ENCODE measurements around the gene OCA2. TPM values are rescaled to one million over a fixed set of nuclear protein-coding genes. Genes with fewer than 3 reads are reported as not detected.

The OCA2 gene
- total and polyA plus RNA-seq, 2 donors from 2014 or later, result 0.45 to 2.5 TPM

DNA sequence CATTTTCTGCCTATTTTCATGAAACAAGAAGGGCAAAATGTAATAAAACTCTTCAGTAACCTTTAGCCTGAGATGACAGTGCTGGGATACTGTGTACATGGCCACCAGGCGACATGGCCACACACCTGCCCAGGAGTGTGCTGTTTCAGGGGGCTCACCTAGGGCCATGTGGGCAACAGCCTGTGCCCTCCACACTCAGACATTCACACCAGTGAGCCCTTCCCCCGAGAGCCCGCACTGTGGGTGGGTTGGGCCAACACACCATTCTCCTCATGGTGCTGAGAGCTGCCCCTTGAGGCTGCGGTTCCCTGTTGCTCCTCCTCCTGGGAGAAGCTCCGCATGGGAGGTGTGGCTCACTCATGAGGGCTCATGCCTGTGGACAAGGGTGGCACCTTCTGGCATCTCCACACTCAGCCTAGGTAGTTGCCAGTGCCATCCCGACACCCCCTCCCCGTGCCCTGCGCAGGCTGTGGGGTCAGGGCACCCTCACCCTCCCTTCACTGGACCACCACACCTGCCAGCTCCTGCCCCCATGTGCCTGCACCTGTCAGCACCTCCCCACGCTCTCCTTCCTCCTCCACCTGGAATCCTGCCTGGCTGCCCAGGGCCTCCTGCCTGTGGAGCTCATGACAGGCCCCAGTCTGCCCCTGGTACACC is 19.7 kb downstream of the OCA2 start:
- DNase-seq, result peak in 1 of 5 donors; percentile 56
- intact Hi-C loops (cut with DNase I), result no loop called here
- Histone ChIP-seq H3K27me3 (ENCODE audit: control insufficient read depth, insufficient read depth, low read length) (no peaks in the 10 kb centered on the region), H3K9ac (ENCODE audit: low read length in 3 of 3) (no peak overlapping the region), H3K36me3 (ENCODE audit: control insufficient read depth in 2 of 3, insufficient read depth in 3 of 3, low read length in 3 of 3) (no peaks in the 10 kb centered on the region), H3K27ac (ENCODE audit: low read depth in 2 of 2, low read length in 2 of 2) (no peak overlapping the region), H3K4me3 (ENCODE audit: low read length in 3 of 3) (no peak overlapping the region), H3K4me1 (ENCODE audit: control insufficient read depth in 2 of 3, insufficient read depth in 2 of 3, low read depth in 1 of 3, low read length in 3 of 3) (peaks cover 0 to 5% (median 0%) of the 10 kb centered on the region in 3 donors), H3K9me3 (ENCODE audit: control insufficient read depth in 2 of 3, insufficient read depth in 1 of 3, low read length in 3 of 3) (peaks cover 0 to 2% (median 0%) of the 10 kb centered on the region in 3 donors)
- FAIRE-seq, result no peak
- TF ChIP-seq, protein P1, sequence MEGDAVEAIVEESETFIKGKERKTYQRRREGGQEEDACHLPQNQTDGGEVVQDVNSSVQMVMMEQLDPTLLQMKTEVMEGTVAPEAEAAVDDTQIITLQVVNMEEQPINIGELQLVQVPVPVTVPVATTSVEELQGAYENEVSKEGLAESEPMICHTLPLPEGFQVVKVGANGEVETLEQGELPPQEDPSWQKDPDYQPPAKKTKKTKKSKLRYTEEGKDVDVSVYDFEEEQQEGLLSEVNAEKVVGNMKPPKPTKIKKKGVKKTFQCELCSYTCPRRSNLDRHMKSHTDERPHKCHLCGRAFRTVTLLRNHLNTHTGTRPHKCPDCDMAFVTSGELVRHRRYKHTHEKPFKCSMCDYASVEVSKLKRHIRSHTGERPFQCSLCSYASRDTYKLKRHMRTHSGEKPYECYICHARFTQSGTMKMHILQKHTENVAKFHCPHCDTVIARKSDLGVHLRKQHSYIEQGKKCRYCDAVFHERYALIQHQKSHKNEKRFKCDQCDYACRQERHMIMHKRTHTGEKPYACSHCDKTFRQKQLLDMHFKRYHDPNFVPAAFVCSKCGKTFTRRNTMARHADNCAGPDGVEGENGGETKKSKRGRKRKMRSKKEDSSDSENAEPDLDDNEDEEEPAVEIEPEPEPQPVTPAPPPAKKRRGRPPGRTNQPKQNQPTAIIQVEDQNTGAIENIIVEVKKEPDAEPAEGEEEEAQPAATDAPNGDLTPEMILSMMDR (IDR thresholded peaks at IDR 0.05; ENCODE audit: borderline replicate concordance, extremely low read depth, insufficient read depth), result no peak

DNA sequence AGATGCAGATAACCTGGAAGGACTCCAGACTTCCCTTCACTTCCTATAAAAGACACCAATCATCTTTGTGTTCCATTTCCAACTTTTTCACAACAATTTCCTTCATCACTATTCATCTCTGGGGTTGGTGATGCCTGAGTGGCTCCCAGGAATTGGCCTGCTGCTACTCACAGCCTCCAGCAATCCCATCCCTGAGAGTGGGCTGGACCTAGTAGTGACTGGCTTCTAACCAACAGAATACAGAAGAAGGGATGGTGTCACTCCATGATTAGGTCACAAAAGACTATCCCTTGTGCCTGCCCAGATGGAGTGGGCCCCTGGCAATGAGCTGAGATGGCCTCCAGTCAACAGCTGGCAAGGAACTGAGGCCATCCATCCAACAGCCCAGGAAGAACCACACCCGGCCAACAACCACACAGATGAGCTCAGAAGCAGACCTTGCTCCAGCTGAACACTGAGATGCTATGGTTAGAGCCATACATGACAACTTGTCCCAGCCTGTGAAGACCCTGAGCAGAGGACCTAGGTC is 20.9 kb downstream of the OCA2 start:
- no peaks in the 10 kb centered on the region for H3K27me3 ChIP-seq (ENCODE audit: control insufficient read depth, insufficient read depth, low read length)
- no peak for FAIRE-seq
- no peaks in the 10 kb centered on the region for H3K9me3 ChIP-seq (ENCODE audit: control insufficient read depth in 2 of 3, insufficient read depth in 1 of 3, low read length in 3 of 3)
- intact Hi-C loops (cut with DNase I), result no loop called here
- TF ChIP-seq, protein P1 (IDR thresholded peaks at IDR 0.05; ENCODE audit: borderline replicate concordance, extremely low read depth, insufficient read depth), result no peak
- H3K4me1 ChIP-seq (ENCODE audit: control insufficient read depth in 2 of 3, insufficient read depth in 2 of 3, low read depth in 1 of 3, low read length in 3 of 3), result peaks cover 0 to 5% (median 0%) of the 10 kb centered on the region in 3 donors
- DNase-seq, result peak in 1 of 5 donors; percentile 56
- no peak overlapping the region for H3K27ac ChIP-seq (ENCODE audit: low read depth in 2 of 2, low read length in 2 of 2)
- no peak overlapping the region for H3K9ac ChIP-seq (ENCODE audit: low read length in 3 of 3)
- no peak overlapping the region for H3K4me3 ChIP-seq (ENCODE audit: low read length in 3 of 3)
- no peaks in the 10 kb centered on the region for H3K36me3 ChIP-seq (ENCODE audit: control insufficient read depth in 2 of 3, insufficient read depth in 3 of 3, low read length in 3 of 3)

DNA sequence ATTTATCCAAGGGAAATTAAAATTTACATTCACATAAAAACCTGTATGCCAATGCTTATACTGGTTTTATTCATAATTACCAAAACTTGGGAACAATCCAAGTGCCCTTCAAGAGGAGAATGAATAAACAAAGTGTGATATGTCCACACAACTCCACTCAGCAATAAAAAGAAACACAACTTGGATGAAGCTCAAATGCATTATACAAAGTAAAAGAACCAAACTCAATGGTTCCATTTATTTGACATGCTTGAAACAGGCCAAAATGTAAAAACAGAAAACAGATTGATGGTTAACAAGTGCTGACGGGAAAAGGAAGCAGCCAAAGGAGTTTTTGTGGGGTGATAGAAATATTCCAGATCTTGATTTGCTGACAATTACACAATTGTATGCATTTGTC is 23.5 kb downstream of the OCA2 start:
- no peak overlapping the region for H3K27ac ChIP-seq (ENCODE audit: low read depth in 2 of 2, low read length in 2 of 2)
- no peak overlapping the region for H3K9ac ChIP-seq (ENCODE audit: low read length in 3 of 3)
- intact Hi-C loops (cut with DNase I), result no loop called here
- H3K27me3 ChIP-seq (ENCODE audit: control insufficient read depth, insufficient read depth, low read length), result no peaks in the 10 kb centered on the region
- no peak overlapping the region for H3K4me3 ChIP-seq (ENCODE audit: low read length in 3 of 3)
- no peaks in the 10 kb centered on the region for H3K4me1 ChIP-seq (ENCODE audit: control insufficient read depth in 2 of 3, insufficient read depth in 2 of 3, low read depth in 1 of 3, low read length in 3 of 3)
- DNase-seq (no peak), FAIRE-seq (no peak)
- no peaks in the 10 kb centered on the region for H3K36me3 ChIP-seq (ENCODE audit: control insufficient read depth in 2 of 3, insufficient read depth in 3 of 3, low read length in 3 of 3)
- H3K9me3 ChIP-seq (ENCODE audit: control insufficient read depth in 2 of 3, insufficient read depth in 1 of 3, low read length in 3 of 3), result no peaks in the 10 kb centered on the region
- TF ChIP-seq, protein P1 (IDR thresholded peaks at IDR 0.05; ENCODE audit: borderline replicate concordance, extremely low read depth, insufficient read depth), result no peak
